H1 (cell line): Measurements from ENCODE around the gene ZYG11B. TPM values are rescaled to one million over a fixed set of nuclear protein-coding genes. Genes with fewer than 3 reads are reported as not detected.

Experiments
- ASH2L ChIP-seq: fragments of 200-600, 300-600 bp; sonication (generic); IDR thresholded peaks from one replicate; pipeline ENCODE4 v1.7.1; 2017; ENCODE audit warnings: low read length
- CBX8 ChIP-seq: fragments of 300-800, 300-1000 bp; sonication (generic); IDR thresholded peaks from 2 replicates; pipeline ENCODE4 v1.7.1; 2016; ENCODE audit warnings: low read depth, low read length, borderline replicate concordance
- CEBPB ChIP-seq: IDR thresholded peaks from 2 replicates; pipeline ENCODE4 v1.6.1; 2012; ENCODE audit warnings: low read depth, low read length
- CHD1 ChIP-seq: IDR thresholded peaks from 2 replicates; pipeline ENCODE4 v1.6.1; 2012; ENCODE audit warnings: low read depth, low read length, improper control_type of control experiment
- E2F6 ChIP-seq: IDR thresholded peaks from 2 replicates; pipeline ENCODE4 v1.6.1; 2012; ENCODE audit warnings: inconsistent platforms
- EGR1 ChIP-seq: IDR thresholded peaks from 2 replicates; pipeline ENCODE4 v1.6.1; 2011; ENCODE audit warnings: low read depth, low read length, borderline replicate concordance
- GABPA ChIP-seq: IDR thresholded peaks from 2 replicates; pipeline ENCODE4 v1.6.1; 2011; ENCODE audit warnings: mild to moderate bottlenecking, low read length, moderate library complexity, borderline replicate concordance; ENCODE audit not compliant: insufficient read depth
- HDAC2 ChIP-seq, 2 experiments: fragments of 300-600 bp in 1 of 2; sonication (generic) in 1 of 2; IDR thresholded peaks; 2 replicates each; pipeline ENCODE4 v1.6.1; 2011 to 2012; ENCODE audit warnings: low read depth in 2 of 2, low read length in 2 of 2, mild to moderate bottlenecking in 2 of 2, moderate library complexity in 2 of 2, borderline replicate concordance in 1 of 2, inconsistent platforms in 1 of 2
- HDAC6 ChIP-seq: IDR thresholded peaks from one replicate; pipeline ENCODE4 v1.7.1; 2012; ENCODE audit warnings: low read depth, mild to moderate bottlenecking, inconsistent platforms, low read length, moderate library complexity
- JUN ChIP-seq: IDR thresholded peaks from 2 replicates; pipeline ENCODE4 v1.6.1; 2011; ENCODE audit warnings: low read depth, mild to moderate bottlenecking, improper control_type of control experiment, low read length
- KDM4A ChIP-seq: IDR thresholded peaks from one replicate; pipeline ENCODE4 v1.7.1; 2012; ENCODE audit warnings: low read depth, mild to moderate bottlenecking, moderate library complexity, low read length, inconsistent platforms; ENCODE audit not compliant: severe bottlenecking
- KDM5A ChIP-seq: fragments of 200-600 bp; IDR thresholded peaks from 2 replicates; pipeline ENCODE4 v1.7.1; 2012; ENCODE audit warnings: mild to moderate bottlenecking, low read length, inconsistent platforms, mixed read lengths
- POLR2A ChIP-seq, 2 experiments: IDR thresholded peaks; 1 replicate in 1 of 2; 2 replicates in 1 of 2; pipeline ENCODE4 v1.6.1; 2011; ENCODE audit warnings: low read depth in 2 of 2, low read length in 2 of 2, mild to moderate bottlenecking in 2 of 2; ENCODE audit errors: control extremely low read depth in 1 of 2
- POLR2AphosphoS5 ChIP-seq: IDR thresholded peaks from 2 replicates; pipeline ENCODE4 v1.6.1; 2011; ENCODE audit warnings: low read depth, low read length
- POU5F1 ChIP-seq: IDR thresholded peaks from 2 replicates; pipeline ENCODE4 v1.6.1; 2011; ENCODE audit warnings: low read depth, mild to moderate bottlenecking, low read length, moderate library complexity
- RAD21 ChIP-seq, 2 experiments: IDR thresholded peaks in 1 of 2; conservative IDR thresholded peaks in 1 of 2; 2 replicates each; pipeline ENCODE4 v1.6.1; 2011; ENCODE audit warnings: low read depth in 2 of 2, low read length in 2 of 2, improper control_type of control experiment in 1 of 2, inconsistent platforms in 1 of 2, mild to moderate bottlenecking in 1 of 2, moderate library complexity in 1 of 2
- RXRA ChIP-seq: IDR thresholded peaks from 2 replicates; pipeline ENCODE4 v1.6.1; 2011; ENCODE audit warnings: low read depth, mild to moderate bottlenecking, low read length, moderate library complexity; ENCODE audit not compliant: insufficient read depth
- SP2 ChIP-seq: IDR thresholded peaks from 2 replicates; pipeline ENCODE4 v1.6.1; 2012; ENCODE audit warnings: mild to moderate bottlenecking, low read length, inconsistent platforms
- SP4 ChIP-seq: IDR thresholded peaks from 2 replicates; pipeline ENCODE4 v1.6.1; 2012; ENCODE audit warnings: low read length, inconsistent platforms
- SRF ChIP-seq: IDR thresholded peaks from 2 replicates; pipeline ENCODE4 v1.6.1; 2011; ENCODE audit warnings: mild to moderate bottlenecking, low read depth, low read length, moderate library complexity
- SUZ12 ChIP-seq: fragments of 200-600 bp; sonication (generic); IDR thresholded peaks from 2 replicates; pipeline ENCODE4 v1.6.1; 2012; ENCODE audit warnings: mild to moderate bottlenecking, inconsistent platforms, low read length, moderate library complexity, mixed read lengths
- TAF1 ChIP-seq: IDR thresholded peaks from 2 replicates; pipeline ENCODE4 v1.6.1; 2011; ENCODE audit warnings: mild to moderate bottlenecking, low read depth, low read length
- TAF7 ChIP-seq: optimal IDR thresholded peaks from 2 replicates; pipeline ENCODE3; 2011; ENCODE audit warnings: low read depth, mild to moderate bottlenecking, inconsistent platforms, low read length, moderate library complexity, borderline replicate concordance
- TCF12 ChIP-seq: IDR thresholded peaks from 2 replicates; pipeline ENCODE4 v1.6.1; 2011; ENCODE audit warnings: low read depth, mild to moderate bottlenecking, low read length
- polyA plus RNA-seq, 7 experiments: library from polyadenylated mRNA; depleted of rRNA in 3 of 7; stranded (reverse) in 5 of 7; unstranded in 2 of 7; fragments of >200 nt in 5 of 7; fragments of 200-250 nt in 2 of 7; gene quantifications; 1 replicate in 5 of 7; 2 replicates in 1 of 7; 4 replicates in 1 of 7; pipeline versions ENCODE4 v1.2.1 to v1.2.3, GENCODE V29; 2011 to 2013; ENCODE audit warnings: missing spikeins in 2 of 7, mixed read lengths in 2 of 7
- total RNA-seq: library from RNA; stranded (reverse); fragmentation: NEBNext Ultra II Directional; extraction: Animal tissue kit (Norgen Biotek cat#: 25700); gene quantifications from 2 replicates; pipeline ENCODE4 v1.2.1, GENCODE V29; 2021

Gene ZYG11B
- total and polyA plus RNA-seq, 2 of the 8 experiments (the other 6 are each of a cell fraction or from before 2014, with no cell fraction given): 4.4 to 20.9 TPM

- TF ChIP-seq EGR1: no peak
- no peak for TF ChIP-seq HDAC6
- TF ChIP-seq KDM4A: peak; percentile 93
- no peak for TF ChIP-seq RAD21 (IDR thresholded peaks at IDR 0.05 in 1 of 2, conservative IDR thresholded peaks at IDR 0.05 in 1 of 2; ENCODE audit: low read depth in 2 of 2, low read length in 2 of 2)
- no peak for TF ChIP-seq CHD1
- TF ChIP-seq E2F6: peak; percentile 98
- TF ChIP-seq JUN: no peak
- TF ChIP-seq HDAC2 (IDR thresholded peaks at IDR 0.05; ENCODE audit: borderline replicate concordance in 1 of 2, low read depth in 2 of 2, low read length in 2 of 2): peak in 1 of 2 experiments; percentile 80; a peak in 1 of 4 replicates
- peak; percentile 8 to 74; a peak in 2 of 3 replicates for TF ChIP-seq POLR2A (IDR thresholded peaks at IDR 0.05; ENCODE audit: control extremely low read depth in 1 of 2, low read depth in 2 of 2, low read length in 2 of 2)
- TF ChIP-seq GABPA: no peak
- TF ChIP-seq SRF: no peak
- peak; percentile 61; the same call in 1 of the 2 replicates for TF ChIP-seq TAF1
- TF ChIP-seq TCF12: no peak
- TF ChIP-seq ASH2L: peak; percentile 83
- TF ChIP-seq CBX8: no peak
- no peak for TF ChIP-seq SP2
- TF ChIP-seq TAF7: peak; percentile 55
- no peak for TF ChIP-seq SP4
- no peak for TF ChIP-seq SUZ12
- no peak for TF ChIP-seq POU5F1
- peak; percentile 63; the same call in 1 of the 2 replicates for TF ChIP-seq POLR2AphosphoS5
- no peak for TF ChIP-seq CEBPB
- no peak for TF ChIP-seq KDM5A
- no peak for TF ChIP-seq RXRA
These were observed 28.2 kb upstream of the ZYG11B start, which contains the start of gene COA7 (continued) for GRCh38 chr1:52697795-52698674.
